Esophagus squamous epithelium (tissue), 4 donors: ENCODE measurements around the gene SPRY2.

ENCODE experiments used
- CTCF ChIP-seq, 6 experiments: fragments of 450-650 bp in 4 of 6; fragments of 200-600 bp in 2 of 6; sonication (generic) in 2 of 6; IDR thresholded peaks; one replicate each; pipeline ENCODE4 v1.5.1; 2016 to 2019; ENCODE audit warnings: antibody characterized with exemption in 6 of 6, mild to moderate bottlenecking in 4 of 6, moderate library complexity in 4 of 6
- POLR2A ChIP-seq, 4 donors: fragments of 450-650 bp; IDR thresholded peaks; one replicate each; pipeline ENCODE4 v1.6.1; 2017; ENCODE audit warnings: antibody characterized with exemption in 4 of 4, mild to moderate bottlenecking in 4 of 4, moderate library complexity in 3 of 4

DNA sequence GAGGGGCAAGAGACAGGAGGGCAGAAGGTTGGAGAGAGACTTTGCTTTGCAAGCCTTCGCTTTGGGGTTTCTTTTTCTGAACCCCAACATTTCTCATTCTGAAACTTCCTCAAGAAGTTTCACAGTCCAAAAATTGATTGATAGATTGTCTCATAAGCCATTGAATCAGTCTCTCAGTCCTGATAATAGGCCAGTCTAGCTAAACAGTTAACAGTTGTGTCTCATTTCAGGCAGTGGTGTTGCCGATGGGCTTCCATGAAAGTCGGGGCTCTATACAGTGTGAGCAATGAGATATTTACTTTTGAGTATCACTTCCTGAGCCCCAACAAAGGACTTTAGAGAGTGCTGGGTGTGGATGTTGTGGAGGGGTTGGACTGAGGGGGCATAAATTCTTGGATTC, 26.5 kb upstream of the SPRY2 start:
- TF ChIP-seq POLR2A (IDR thresholded peaks at IDR 0.05) (no peak), CTCF (IDR thresholded peaks at IDR 0.05) (no peak)
